Ovary (tissue), 3 donors: ENCODE results near the gene SLC25A29.

Experiments used
- EP300 ChIP-seq: sonication (generic); formaldehyde crosslinking; IDR thresholded peaks from one replicate; pipeline ENCODE4 v1.6.1; 2017; ENCODE audit warnings: antibody characterized with exemption
- POLR2A ChIP-seq: fragments of 450-650 bp; IDR thresholded peaks from one replicate; pipeline ENCODE4 v1.6.1; 2017; ENCODE audit warnings: antibody characterized with exemption, mild to moderate bottlenecking, moderate library complexity
- TF ChIP-seq, protein P1 (sequence below), 3 donors: fragments of 450-650 bp in 2 of 3; fragments of 200-600 bp in 1 of 3; IDR thresholded peaks; one replicate each; pipeline versions ENCODE4 v1.5.1 to v1.8.0; 2016 to 2022; ENCODE audit warnings: antibody characterized with exemption in 3 of 3, mild to moderate bottlenecking in 1 of 3
- donor health status: DM: no; HTN: no; CAD: no.

DNA sequence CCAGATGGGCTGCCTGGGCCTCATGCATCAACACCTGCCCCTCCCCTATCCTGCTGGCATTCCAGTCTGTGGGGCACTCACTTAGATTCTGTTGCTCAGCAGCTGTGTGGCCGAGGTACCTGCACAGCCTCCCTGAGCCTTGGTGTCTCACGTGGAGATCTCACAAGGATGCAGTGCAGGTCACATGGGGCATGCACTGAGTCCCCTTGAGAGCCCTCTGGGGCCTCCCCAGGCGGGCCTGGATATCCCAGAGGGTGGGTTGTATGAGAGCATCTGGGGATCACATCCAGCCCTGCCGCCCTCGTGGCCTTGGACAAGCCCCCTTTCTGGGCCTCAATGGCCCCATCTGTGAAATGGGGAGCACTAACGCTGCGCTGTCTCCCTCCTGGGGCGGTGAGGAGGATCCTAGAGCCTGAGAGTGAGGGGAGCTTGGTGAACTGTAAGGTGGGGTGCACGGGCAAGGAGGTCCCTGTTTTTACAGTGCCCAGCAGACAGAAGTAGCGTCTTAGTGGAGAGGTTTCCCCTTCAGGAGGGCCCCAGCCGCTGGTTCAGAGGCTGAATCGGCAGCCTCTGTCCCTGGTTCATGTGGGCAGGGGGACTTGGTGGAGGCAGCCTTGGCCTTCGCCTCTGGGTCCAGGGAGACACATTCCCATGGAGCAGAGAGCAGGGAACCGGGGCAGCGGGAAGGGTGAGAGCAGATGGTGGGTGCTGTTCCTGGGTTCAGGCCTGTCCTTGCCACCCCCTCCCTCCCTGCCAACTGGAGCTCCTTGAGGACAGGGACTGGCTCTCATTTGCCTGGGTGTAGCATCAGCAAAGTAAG lies 16.1 kb upstream of the SLC25A29 start:
- TF ChIP-seq, protein P1, sequence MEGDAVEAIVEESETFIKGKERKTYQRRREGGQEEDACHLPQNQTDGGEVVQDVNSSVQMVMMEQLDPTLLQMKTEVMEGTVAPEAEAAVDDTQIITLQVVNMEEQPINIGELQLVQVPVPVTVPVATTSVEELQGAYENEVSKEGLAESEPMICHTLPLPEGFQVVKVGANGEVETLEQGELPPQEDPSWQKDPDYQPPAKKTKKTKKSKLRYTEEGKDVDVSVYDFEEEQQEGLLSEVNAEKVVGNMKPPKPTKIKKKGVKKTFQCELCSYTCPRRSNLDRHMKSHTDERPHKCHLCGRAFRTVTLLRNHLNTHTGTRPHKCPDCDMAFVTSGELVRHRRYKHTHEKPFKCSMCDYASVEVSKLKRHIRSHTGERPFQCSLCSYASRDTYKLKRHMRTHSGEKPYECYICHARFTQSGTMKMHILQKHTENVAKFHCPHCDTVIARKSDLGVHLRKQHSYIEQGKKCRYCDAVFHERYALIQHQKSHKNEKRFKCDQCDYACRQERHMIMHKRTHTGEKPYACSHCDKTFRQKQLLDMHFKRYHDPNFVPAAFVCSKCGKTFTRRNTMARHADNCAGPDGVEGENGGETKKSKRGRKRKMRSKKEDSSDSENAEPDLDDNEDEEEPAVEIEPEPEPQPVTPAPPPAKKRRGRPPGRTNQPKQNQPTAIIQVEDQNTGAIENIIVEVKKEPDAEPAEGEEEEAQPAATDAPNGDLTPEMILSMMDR (IDR thresholded peaks at IDR 0.05): no peak
- TF ChIP-seq POLR2A (no peak), EP300 (no peak)
